ENCODE measurements around the gene RGPD4.

RGPD4 gene

GRCh38 chr2:107927034-107927534 is 100.4 kb downstream of the RGPD4 start:
- TF ChIP-seq CTCF (conservative IDR thresholded peaks at IDR 0.05; ENCODE audit: low read depth, low read length) = no peak
- Histone ChIP-seq H3K79me2 (ENCODE audit: insufficient read depth, low read depth) (no peaks in the 10 kb centered on the region), H3K27me3 (ENCODE audit: insufficient read depth, low read depth) (no peaks in the 10 kb centered on the region), H3K27ac (no peak overlapping the region), H3K4me1 (ENCODE audit: low read depth, poor library complexity, severe bottlenecking) (no peaks in the 10 kb centered on the region), H2AFZ (ENCODE audit: low read depth) (no peak overlapping the region), H3K36me3 (ENCODE audit: insufficient read depth) (no peaks in the 10 kb centered on the region), H3K4me3 (IDR thresholded peaks at IDR 0.05; ENCODE audit: insufficient read depth, low read depth, low read length) (no peak overlapping the region), H4K20me1 (ENCODE audit: insufficient read depth) (no peaks in the 10 kb centered on the region), H3K9ac (no peak overlapping the region), H3K4me2 (no peak overlapping the region)

- Histone ChIP-seq H3K36me3 (ENCODE audit: insufficient read depth) (no peaks in the 10 kb centered on the region), H3K79me2 (ENCODE audit: insufficient read depth, low read depth) (no peaks in the 10 kb centered on the region), H3K27me3 (ENCODE audit: insufficient read depth, low read depth) (no peaks in the 10 kb centered on the region), H3K4me3 (IDR thresholded peaks at IDR 0.05; ENCODE audit: insufficient read depth, low read depth, low read length) (no peak overlapping the region), H2AFZ (ENCODE audit: low read depth) (no peak overlapping the region), H4K20me1 (ENCODE audit: insufficient read depth) (no peaks in the 10 kb centered on the region), H3K27ac (no peak overlapping the region), H3K4me2 (no peak overlapping the region), H3K9ac (no peak overlapping the region), H3K4me1 (ENCODE audit: low read depth, poor library complexity, severe bottlenecking) (no peaks in the 10 kb centered on the region)
- TF ChIP-seq CTCF (conservative IDR thresholded peaks at IDR 0.05; ENCODE audit: low read depth, low read length) = no peak
These were observed 104.7 kb downstream of the RGPD4 start for GRCh38 chr2:107931412-107931811.

- no peaks in the 10 kb centered on the region for H3K27me3 ChIP-seq (ENCODE audit: insufficient read depth, low read depth)
- no peaks in the 10 kb centered on the region for H3K36me3 ChIP-seq (ENCODE audit: insufficient read depth)
- H4K20me1 ChIP-seq (ENCODE audit: insufficient read depth) = no peaks in the 10 kb centered on the region
- H3K9ac ChIP-seq = no peak overlapping the region
- H3K4me2 ChIP-seq = no peak overlapping the region
- no peak for TF ChIP-seq CTCF (conservative IDR thresholded peaks at IDR 0.05; ENCODE audit: low read depth, low read length)
- H3K4me3 ChIP-seq (IDR thresholded peaks at IDR 0.05; ENCODE audit: insufficient read depth, low read depth, low read length) = no peak overlapping the region
- no peak overlapping the region for H3K27ac ChIP-seq
- no peaks in the 10 kb centered on the region for H3K79me2 ChIP-seq (ENCODE audit: insufficient read depth, low read depth)
- no peaks in the 10 kb centered on the region for H3K4me1 ChIP-seq (ENCODE audit: low read depth, poor library complexity, severe bottlenecking)
- H2AFZ ChIP-seq (ENCODE audit: low read depth) = no peak overlapping the region
These were observed 105.8 kb downstream of the RGPD4 start for GRCh38 chr2:107932488-107932887.

- TF ChIP-seq CTCF (conservative IDR thresholded peaks at IDR 0.05; ENCODE audit: low read depth, low read length) = 0 out of 2 replicates have a peak, but pooled peaks have one; percentile 34
- H3K27ac ChIP-seq = no peak overlapping the region
- H3K79me2 ChIP-seq (ENCODE audit: insufficient read depth, low read depth) = no peaks in the 10 kb centered on the region
- H3K4me2 ChIP-seq = no peak overlapping the region
- H2AFZ ChIP-seq (ENCODE audit: low read depth) = no peak overlapping the region
- H4K20me1 ChIP-seq (ENCODE audit: insufficient read depth) = no peaks in the 10 kb centered on the region
- no peaks in the 10 kb centered on the region for H3K27me3 ChIP-seq (ENCODE audit: insufficient read depth, low read depth)
- no peak overlapping the region for H3K9ac ChIP-seq
- no peaks in the 10 kb centered on the region for H3K4me1 ChIP-seq (ENCODE audit: low read depth, poor library complexity, severe bottlenecking)
- no peaks in the 10 kb centered on the region for H3K36me3 ChIP-seq (ENCODE audit: insufficient read depth)
- no peak overlapping the region for H3K4me3 ChIP-seq (IDR thresholded peaks at IDR 0.05; ENCODE audit: insufficient read depth, low read depth, low read length)
These were observed 106.3 kb downstream of the RGPD4 start for GRCh38 chr2:107932979-107933378.

All from KMS-11 (cell line).